ENCODE results near the gene MISP.

MISP gene

DNA sequence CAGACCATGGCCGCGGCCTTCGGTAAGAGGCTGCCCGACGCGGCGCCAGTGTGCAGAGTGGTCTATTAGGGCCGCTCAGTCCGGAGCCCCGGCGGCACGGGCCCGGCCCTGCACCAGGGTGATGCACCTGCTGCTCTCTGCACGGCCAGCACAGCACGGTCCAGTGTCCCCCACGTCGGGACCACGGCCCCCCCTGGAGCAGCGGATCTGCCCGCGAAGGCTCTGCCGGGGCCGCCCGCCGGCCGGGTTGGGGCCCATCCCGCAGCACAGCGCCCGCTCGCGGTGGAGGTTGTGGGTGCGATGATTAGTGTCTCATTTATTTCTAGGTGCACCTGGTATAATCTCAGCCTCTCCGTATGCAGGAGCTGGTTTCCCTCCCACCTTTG, 54.2 kb downstream of the MISP start:
- no peak for DNase-seq (ENCODE audit: extremely low read depth, low read depth)
- TF ChIP-seq, protein P1, sequence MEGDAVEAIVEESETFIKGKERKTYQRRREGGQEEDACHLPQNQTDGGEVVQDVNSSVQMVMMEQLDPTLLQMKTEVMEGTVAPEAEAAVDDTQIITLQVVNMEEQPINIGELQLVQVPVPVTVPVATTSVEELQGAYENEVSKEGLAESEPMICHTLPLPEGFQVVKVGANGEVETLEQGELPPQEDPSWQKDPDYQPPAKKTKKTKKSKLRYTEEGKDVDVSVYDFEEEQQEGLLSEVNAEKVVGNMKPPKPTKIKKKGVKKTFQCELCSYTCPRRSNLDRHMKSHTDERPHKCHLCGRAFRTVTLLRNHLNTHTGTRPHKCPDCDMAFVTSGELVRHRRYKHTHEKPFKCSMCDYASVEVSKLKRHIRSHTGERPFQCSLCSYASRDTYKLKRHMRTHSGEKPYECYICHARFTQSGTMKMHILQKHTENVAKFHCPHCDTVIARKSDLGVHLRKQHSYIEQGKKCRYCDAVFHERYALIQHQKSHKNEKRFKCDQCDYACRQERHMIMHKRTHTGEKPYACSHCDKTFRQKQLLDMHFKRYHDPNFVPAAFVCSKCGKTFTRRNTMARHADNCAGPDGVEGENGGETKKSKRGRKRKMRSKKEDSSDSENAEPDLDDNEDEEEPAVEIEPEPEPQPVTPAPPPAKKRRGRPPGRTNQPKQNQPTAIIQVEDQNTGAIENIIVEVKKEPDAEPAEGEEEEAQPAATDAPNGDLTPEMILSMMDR (IDR thresholded peaks at IDR 0.05; ENCODE audit: low read depth, low read length): no peak

DNA sequence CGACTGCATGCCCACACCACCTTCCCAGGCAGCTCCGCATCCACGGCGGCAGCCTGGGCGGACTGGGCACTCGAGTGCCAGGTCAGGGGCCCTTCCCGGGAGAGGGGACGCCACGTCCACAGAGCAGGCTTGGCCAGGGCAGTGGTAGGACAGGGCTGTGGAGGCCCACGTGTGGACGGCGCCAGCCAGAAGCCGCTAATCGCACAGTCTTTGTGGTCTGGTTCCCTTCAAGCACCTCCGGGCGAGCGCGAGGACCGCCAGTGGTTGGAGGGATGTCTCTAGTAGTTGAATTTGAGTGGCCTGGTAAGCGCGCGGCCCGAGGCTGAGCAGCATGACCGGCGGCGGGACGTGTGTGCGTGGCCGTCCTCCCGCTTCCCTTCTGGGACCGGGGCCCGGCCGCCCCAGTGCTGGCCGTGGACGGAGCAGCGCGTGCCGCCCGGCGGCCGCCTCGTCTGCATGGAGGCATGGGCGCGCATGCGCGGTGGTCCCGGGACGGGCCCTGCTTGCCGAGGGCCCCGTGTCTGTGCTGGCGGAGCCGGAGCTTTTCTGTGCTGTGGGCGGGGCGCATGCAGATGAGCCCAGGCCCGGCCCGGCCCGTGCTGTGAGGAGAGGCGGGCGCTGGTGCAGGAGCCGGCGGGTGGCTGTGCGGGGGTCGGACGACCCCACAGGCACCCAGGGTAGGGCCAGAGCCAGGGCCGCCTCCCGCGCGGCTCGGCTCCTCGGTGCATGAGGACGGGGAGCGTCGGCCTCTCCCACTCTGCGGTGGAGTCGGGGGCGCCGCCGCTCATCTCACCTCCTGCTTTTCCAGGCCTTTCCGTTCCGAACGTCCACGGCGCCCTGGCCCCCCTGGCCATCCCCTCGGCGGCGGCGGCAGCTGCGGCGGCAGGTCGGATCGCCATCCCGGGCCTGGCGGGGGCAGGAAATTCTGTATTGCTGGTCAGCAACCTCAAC, 55.0 kb downstream of the MISP start:
- TF ChIP-seq, protein P1 (IDR thresholded peaks at IDR 0.05; ENCODE audit: low read depth, low read length): no peak
- DNase-seq (ENCODE audit: extremely low read depth, low read depth): no peak

DNA sequence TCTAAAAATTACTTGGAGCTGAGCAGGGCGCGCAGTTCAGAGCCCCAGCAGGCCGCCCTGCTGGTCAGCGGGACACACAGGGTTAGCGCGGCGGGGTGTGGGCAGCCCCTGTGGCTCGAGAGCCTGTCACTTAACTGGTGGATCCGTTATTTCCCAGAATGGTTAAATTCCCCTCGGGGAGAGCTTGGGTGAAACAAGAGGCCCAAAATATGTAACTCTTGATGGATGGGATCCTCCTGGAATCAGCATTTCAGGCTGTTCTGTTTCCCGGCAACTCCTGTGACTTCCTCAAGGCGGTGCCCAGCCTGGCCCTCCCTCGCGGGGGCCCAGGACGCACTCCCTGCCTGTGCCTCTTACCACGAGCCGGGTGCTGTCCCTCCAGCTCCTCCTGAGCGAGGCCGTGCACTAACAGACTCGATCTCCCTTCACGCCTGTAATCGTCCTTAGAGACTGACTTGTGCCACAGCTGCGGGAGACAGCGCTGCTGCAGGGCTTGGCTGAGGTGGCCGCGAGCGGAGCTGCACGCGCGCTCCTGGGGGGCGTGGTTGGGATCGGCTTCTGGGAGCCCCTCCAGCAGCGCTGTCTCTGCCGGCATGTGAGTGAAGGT, 56.0 kb downstream of the MISP start:
- no peak for DNase-seq (ENCODE audit: extremely low read depth, low read depth)
- TF ChIP-seq, protein P1 (IDR thresholded peaks at IDR 0.05; ENCODE audit: low read depth, low read length): no peak

DNA sequence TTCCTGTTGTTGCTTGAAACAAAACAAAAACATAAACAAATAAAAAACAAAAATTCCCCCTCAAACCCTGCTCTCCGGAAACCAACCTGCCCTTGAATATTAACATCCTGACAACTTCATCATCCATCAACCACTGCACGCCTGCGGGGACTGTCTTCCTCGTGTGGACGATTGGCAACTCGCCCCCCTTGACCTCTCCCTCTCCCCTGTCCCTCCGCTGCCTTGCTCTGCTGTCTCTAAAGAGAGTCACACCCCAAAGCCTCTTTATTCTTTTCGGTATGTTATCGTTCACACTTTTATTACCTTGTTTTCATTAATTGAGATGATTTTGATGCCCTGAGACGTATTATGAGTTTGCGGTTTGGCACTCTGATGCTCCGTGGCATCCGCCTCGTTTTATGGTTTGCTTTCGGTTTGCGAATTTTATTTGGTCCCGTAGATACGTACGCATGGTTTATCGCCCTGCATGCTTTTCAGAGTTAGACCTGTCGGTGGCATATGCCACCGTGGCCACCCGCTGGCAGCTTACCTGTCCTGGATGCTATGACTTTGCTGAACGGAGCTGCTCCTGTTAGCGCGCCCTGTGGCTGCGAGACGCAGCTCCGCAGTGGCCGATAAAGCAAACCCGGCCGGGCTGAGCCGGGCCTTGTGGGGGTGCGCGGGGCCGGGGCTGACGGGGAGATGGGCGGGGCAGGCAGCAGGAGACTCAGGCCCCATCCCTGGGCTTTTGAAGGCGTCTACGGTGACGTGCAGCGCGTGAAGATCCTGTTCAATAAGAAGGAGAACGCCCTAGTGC, 56.9 kb downstream of the MISP start:
- TF ChIP-seq, protein P1 (IDR thresholded peaks at IDR 0.05; ENCODE audit: low read depth, low read length): no peak
- DNase-seq (ENCODE audit: extremely low read depth, low read depth): no peak

DNA sequence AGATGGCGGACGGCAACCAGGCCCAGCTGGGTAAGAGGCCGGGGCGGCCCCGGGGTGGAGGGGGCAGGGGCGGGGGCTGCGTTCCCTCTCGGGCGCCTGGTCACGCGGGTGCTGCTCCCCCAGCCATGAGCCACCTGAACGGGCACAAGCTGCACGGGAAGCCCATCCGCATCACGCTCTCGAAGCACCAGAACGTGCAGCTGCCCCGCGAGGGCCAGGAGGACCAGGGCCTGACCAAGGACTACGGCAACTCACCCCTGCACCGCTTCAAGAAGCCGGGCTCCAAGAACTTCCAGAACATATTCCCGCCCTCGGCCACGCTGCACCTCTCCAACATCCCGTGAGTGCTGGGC, 57.5 kb downstream of the MISP start:
- DNase-seq (ENCODE audit: extremely low read depth, low read depth): no peak
- TF ChIP-seq, protein P1 (IDR thresholded peaks at IDR 0.05; ENCODE audit: low read depth, low read length): no peak

- DNase-seq (ENCODE audit: extremely low read depth, low read depth): no peak
Measured at GRCh38 chr19:810077-810855, 59.4 kb downstream of the MISP start.

More at GRCh38 chr19:810077-810855, 59.4 kb downstream of the MISP start:
- TF ChIP-seq, protein P1 (IDR thresholded peaks at IDR 0.05; ENCODE audit: low read depth, low read length): no peak

All from AG09319 (cell line).